ENCODE data around the gene SULF2. TPM values are rescaled to one million over a fixed set of nuclear protein-coding genes. Genes with fewer than 3 reads are reported as not detected.

Gene SULF2
- total RNA-seq, 2 experiments from 2014 or later, result 0.17 to 0.34 TPM

GRCh38 chr20:47675190-47676142 is 109.8 kb downstream of the SULF2 start:
- intact Hi-C loops (cut with micrococcal nuclease), result loop anchor here (5.0 kb wide), 1 partner anchor 52 kb away; no protein-coding TSS in a partner anchor
- POLR2A ChIA-PET, result no interaction called here

GRCh38 chr20:47674686-47675085 is 110.6 kb downstream of the SULF2 start:
- ChIA-PET CTCF (interaction anchor here (0.9 to 1.0 kb wide), 2 partner anchors 11 to 947 kb away, joined by 3 to 4 read pairs; no protein-coding TSS in a partner anchor), POLR2A (no interaction called here)
- Mint-ChIP-seq H3K4me3 (no peak overlapping the region), H3K4me1 (ENCODE audit: low read depth) (no peaks in the 10 kb centered on the region), H3K27me3 (no peaks in the 10 kb centered on the region), H3K36me3 (no peaks in the 10 kb centered on the region), H3K27ac (no peak overlapping the region), H3K9me3 (no peaks in the 10 kb centered on the region)
- no peak for DNase-seq
- intact Hi-C loops (cut with micrococcal nuclease), result loop anchor here (5.0 kb wide), 1 partner anchor 53 kb away; no protein-coding TSS in a partner anchor

More at GRCh38 chr20:47675190-47676142, 109.8 kb downstream of the SULF2 start:
- Mint-ChIP-seq H3K27me3 (no peaks in the 10 kb centered on the region), H3K27ac (no peak overlapping the region), H3K4me3 (no peak overlapping the region), H3K9me3 (no peaks in the 10 kb centered on the region), H3K4me1 (ENCODE audit: low read depth) (no peaks in the 10 kb centered on the region), H3K36me3 (no peaks in the 10 kb centered on the region)
- DNase-seq, result no peak
- CTCF ChIA-PET, result interaction anchor here (0.9 to 1.5 kb wide), 3 partner anchors 10 to 947 kb away, joined by 3 to 4 read pairs (median 3); no protein-coding TSS in a partner anchor

- Mint-ChIP-seq H3K27ac (no peak overlapping the region), H3K9me3 (no peaks in the 10 kb centered on the region), H3K4me3 (no peak overlapping the region), H3K36me3 (no peaks in the 10 kb centered on the region), H3K27me3 (no peaks in the 10 kb centered on the region), H3K4me1 (ENCODE audit: low read depth) (no peaks in the 10 kb centered on the region)
- intact Hi-C loops (cut with micrococcal nuclease), result no loop called here
- POLR2A ChIA-PET, result no interaction called here
- CTCF ChIA-PET, result no interaction called here
- no peak for DNase-seq
Observed at GRCh38 chr20:47674145-47674544, 111.1 kb downstream of the SULF2 start.

GRCh38 chr20:47673671-47673955 is 111.7 kb downstream of the SULF2 start:
- ChIA-PET POLR2A (no interaction called here), CTCF (interaction anchor here (0.5 kb wide), 1 partner anchor 452 kb away, joined by 5 read pairs; no protein-coding TSS in a partner anchor)
- Mint-ChIP-seq H3K4me3 (no peak overlapping the region), H3K9me3 (no peaks in the 10 kb centered on the region), H3K4me1 (ENCODE audit: low read depth) (no peaks in the 10 kb centered on the region), H3K27ac (no peak overlapping the region), H3K36me3 (no peaks in the 10 kb centered on the region), H3K27me3 (no peaks in the 10 kb centered on the region)
- no peak for DNase-seq
- intact Hi-C loops (cut with micrococcal nuclease), result no loop called here

GRCh38 chr20:47672886-47673670 is 112.2 kb downstream of the SULF2 start:
- Mint-ChIP-seq H3K4me1 (ENCODE audit: low read depth) (no peaks in the 10 kb centered on the region), H3K9me3 (no peaks in the 10 kb centered on the region), H3K4me3 (no peak overlapping the region), H3K36me3 (no peaks in the 10 kb centered on the region), H3K27me3 (no peaks in the 10 kb centered on the region), H3K27ac (no peak overlapping the region)
- no peak for DNase-seq
- intact Hi-C loops (cut with micrococcal nuclease), result no loop called here
- CTCF ChIA-PET, result interaction anchor here (0.5 kb wide), 1 partner anchor 452 kb away, joined by 5 read pairs; no protein-coding TSS in a partner anchor
- POLR2A ChIA-PET, result no interaction called here

- Mint-ChIP-seq H3K27me3 (no peaks in the 10 kb centered on the region), H3K4me1 (ENCODE audit: low read depth) (no peaks in the 10 kb centered on the region), H3K27ac (no peak overlapping the region), H3K9me3 (no peaks in the 10 kb centered on the region), H3K4me3 (no peak overlapping the region), H3K36me3 (no peaks in the 10 kb centered on the region)
- ChIA-PET CTCF (interaction anchor here (0.8 kb wide), 1 partner anchor 53 kb away, joined by 3 read pairs; no protein-coding TSS in a partner anchor), POLR2A (no interaction called here)
- DNase-seq, result no peak
- intact Hi-C loops (cut with micrococcal nuclease), result no loop called here
Observed at GRCh38 chr20:47672166-47672565, 113.1 kb downstream of the SULF2 start.

GRCh38 chr20:47670913-47671312 is 114.4 kb downstream of the SULF2 start:
- POLR2A ChIA-PET, result no interaction called here
- no peak overlapping the region for H3K27ac Mint-ChIP-seq
- no peaks in the 10 kb centered on the region for H3K36me3 Mint-ChIP-seq
- no peak for DNase-seq
- no peak overlapping the region for H3K4me3 Mint-ChIP-seq
- H3K4me1 Mint-ChIP-seq (ENCODE audit: low read depth), result no peaks in the 10 kb centered on the region
- intact Hi-C loops (cut with micrococcal nuclease), result no loop called here
- no peaks in the 10 kb centered on the region for H3K9me3 Mint-ChIP-seq
- CTCF ChIA-PET, result interaction anchor here (0.9 kb wide), 1 partner anchor 949 kb away, joined by 3 read pairs; no protein-coding TSS in a partner anchor
- H3K27me3 Mint-ChIP-seq, result no peaks in the 10 kb centered on the region

GRCh38 chr20:47669927-47670890 is 115.1 kb downstream of the SULF2 start:
- DNase-seq, result no peak
- Mint-ChIP-seq H3K9me3 (no peaks in the 10 kb centered on the region), H3K27ac (no peak overlapping the region), H3K4me1 (ENCODE audit: low read depth) (no peaks in the 10 kb centered on the region), H3K36me3 (no peaks in the 10 kb centered on the region), H3K27me3 (no peaks in the 10 kb centered on the region), H3K4me3 (no peak overlapping the region)
- ChIA-PET POLR2A (no interaction called here), CTCF (interaction anchor here (0.9 kb wide), 1 partner anchor 950 kb away, joined by 3 read pairs; no protein-coding TSS in a partner anchor)
- intact Hi-C loops (cut with micrococcal nuclease), result loop anchor here (10.0 kb wide), 1 partner anchor 475 kb away; no protein-coding TSS in a partner anchor

- intact Hi-C loops (cut with micrococcal nuclease), result loop anchor here (10.0 kb wide), 1 partner anchor 475 kb away; no protein-coding TSS in a partner anchor
- Mint-ChIP-seq H3K27ac (no peak overlapping the region), H3K4me3 (no peak overlapping the region), H3K36me3 (no peaks in the 10 kb centered on the region), H3K27me3 (no peaks in the 10 kb centered on the region), H3K9me3 (no peaks in the 10 kb centered on the region), H3K4me1 (ENCODE audit: low read depth) (no peaks in the 10 kb centered on the region)
- POLR2A ChIA-PET, result no interaction called here
- no peak for DNase-seq
- CTCF ChIA-PET, result interaction anchor here (1.9 kb wide), 1 partner anchor 9 kb away, joined by 4 read pairs; no protein-coding TSS in a partner anchor
Observed at GRCh38 chr20:47669489-47669888, 115.8 kb downstream of the SULF2 start.

GRCh38 chr20:47669152-47669425 is 116.2 kb downstream of the SULF2 start:
- no peak for DNase-seq
- ChIA-PET POLR2A (no interaction called here), CTCF (interaction anchor here (1.9 kb wide), 1 partner anchor 9 kb away, joined by 4 read pairs; no protein-coding TSS in a partner anchor)
- Mint-ChIP-seq H3K4me1 (ENCODE audit: low read depth) (no peaks in the 10 kb centered on the region), H3K4me3 (no peak overlapping the region), H3K36me3 (no peaks in the 10 kb centered on the region), H3K9me3 (no peaks in the 10 kb centered on the region), H3K27ac (no peak overlapping the region), H3K27me3 (no peaks in the 10 kb centered on the region)
- intact Hi-C loops (cut with micrococcal nuclease), result loop anchor here (10.0 kb wide), 1 partner anchor 474 kb away; no protein-coding TSS in a partner anchor
